ENCODE measurements around the gene NALCN.

- TF ChIP-seq CTCF (tag by site-specific recombination; IDR thresholded peaks at IDR 0.05) (no peak), ZNF423 (tag by site-specific recombination; IDR thresholded peaks at IDR 0.05) (no peak), ZBTB1 (tag by site-specific recombination; IDR thresholded peaks at IDR 0.05) (no peak), ZNF561 (tag by site-specific recombination; IDR thresholded peaks at IDR 0.05; ENCODE audit: borderline replicate concordance) (no peak), MEIS1 (CRISPR knock-in tag; IDR thresholded peaks at IDR 0.05; ENCODE audit: borderline replicate concordance) (no peak), ZNF629 (tag by site-specific recombination; IDR thresholded peaks at IDR 0.05) (no peak), ZNF335 (tag by site-specific recombination; conservative IDR thresholded peaks at IDR 0.05) (no peak), ZNF2 (tag by site-specific recombination; IDR thresholded peaks at IDR 0.05) (no peak), ZEB2 (tag by site-specific recombination; IDR thresholded peaks at IDR 0.05) (no peak), ZNF555 (tag by site-specific recombination; conservative IDR thresholded peaks at IDR 0.05) (no peak), ZNF274 (IDR thresholded peaks at IDR 0.05; ENCODE audit: low read length) (no peak), ZNF274 (tag by site-specific recombination; IDR thresholded peaks at IDR 0.05; ENCODE audit: borderline replicate concordance) (no peak), ZNF580 (tag by site-specific recombination; IDR thresholded peaks at IDR 0.05) (no peak), ZNF23 (tag by site-specific recombination; IDR thresholded peaks at IDR 0.05; ENCODE audit: borderline replicate concordance) (no peak)
- TF ChIP-seq, protein P1, sequence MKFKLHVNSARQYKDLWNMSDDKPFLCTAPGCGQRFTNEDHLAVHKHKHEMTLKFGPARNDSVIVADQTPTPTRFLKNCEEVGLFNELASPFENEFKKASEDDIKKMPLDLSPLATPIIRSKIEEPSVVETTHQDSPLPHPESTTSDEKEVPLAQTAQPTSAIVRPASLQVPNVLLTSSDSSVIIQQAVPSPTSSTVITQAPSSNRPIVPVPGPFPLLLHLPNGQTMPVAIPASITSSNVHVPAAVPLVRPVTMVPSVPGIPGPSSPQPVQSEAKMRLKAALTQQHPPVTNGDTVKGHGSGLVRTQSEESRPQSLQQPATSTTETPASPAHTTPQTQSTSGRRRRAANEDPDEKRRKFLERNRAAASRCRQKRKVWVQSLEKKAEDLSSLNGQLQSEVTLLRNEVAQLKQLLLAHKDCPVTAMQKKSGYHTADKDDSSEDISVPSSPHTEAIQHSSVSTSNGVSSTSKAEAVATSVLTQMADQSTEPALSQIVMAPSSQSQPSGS (tag by site-specific recombination; IDR thresholded peaks at IDR 0.05; ENCODE audit: low read depth): no peak
These were observed 351.0 kb downstream of the NALCN start for GRCh38 chr13:101065329-101065728.

Measured in HEK293 (cell line).